Stimulated activated CD8-positive, alpha-beta memory T cell treated with anti-CD3 and anti-CD28 coated beads, Interleukin-15, amount 100 ng/mL, for 4 hours (primary cell): ENCODE results near the gene SFRP4.
"Not testable (repeated sequence)": the region's sequence is repeated elsewhere in the genome, so short reads cannot be mapped to it uniquely, and the experiment has no call there.

ENCODE experiments used
- DNase-seq, 2 donors: peaks; one replicate each; pipeline ENCODE4 v3.0.0-alpha.2; 2020; ENCODE audit warnings: low read depth in 2 of 2

Gene SFRP4

DNA sequence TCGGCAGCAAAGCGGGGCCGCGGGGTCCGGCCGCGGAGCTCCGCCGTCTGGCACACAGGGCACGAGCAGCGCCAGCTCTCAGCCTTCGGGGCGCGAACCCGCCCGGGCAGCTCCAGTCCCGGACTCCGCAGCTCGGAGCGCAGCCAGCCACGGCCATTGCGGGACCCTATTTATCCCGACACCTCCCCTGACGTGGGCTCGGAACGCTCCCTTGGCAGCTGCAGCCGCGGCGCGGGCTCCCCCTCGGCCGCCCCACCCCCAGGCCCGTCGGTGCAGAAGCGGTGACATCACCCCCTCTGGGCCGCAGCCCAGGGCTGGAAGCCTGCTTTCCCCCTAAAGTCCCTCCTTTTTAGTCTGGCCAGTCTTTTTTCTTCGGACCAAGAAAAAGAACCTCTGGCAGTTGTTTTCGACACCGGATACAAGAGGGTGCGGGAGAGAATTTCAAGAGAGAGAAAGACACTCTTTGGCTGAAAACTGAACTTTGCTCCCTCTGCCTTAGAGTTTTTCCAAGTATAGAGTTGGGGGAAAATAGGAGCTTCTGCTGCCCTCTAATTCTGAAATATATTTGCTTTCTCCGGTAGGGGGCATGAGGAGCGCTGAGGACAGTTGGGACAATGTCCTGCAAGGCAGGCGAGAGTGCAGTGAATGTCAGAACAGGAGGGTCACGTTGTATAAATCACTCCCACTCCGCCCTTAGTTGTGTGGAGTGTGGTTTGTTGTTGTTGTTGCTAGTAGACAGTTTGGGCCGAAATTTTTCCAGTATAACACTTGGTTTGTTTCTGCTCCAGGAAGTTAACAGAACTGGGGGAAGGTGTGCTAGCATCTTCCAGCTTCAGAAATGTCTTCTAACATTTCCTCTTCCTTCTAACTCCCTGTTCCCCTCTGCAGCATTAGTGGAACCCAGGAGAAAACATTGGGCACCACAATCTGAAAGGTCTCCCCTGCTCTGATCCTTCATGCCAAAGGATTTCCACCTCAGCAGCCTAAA is at the start of gene SFRP4:
Gene SFRP4 (minus strand): TSS at position 145 of the 988 bp plus-strand sequence. CDS start 280 bp downstream, outside the sequence.
- DNase-seq: no peak

DNA sequence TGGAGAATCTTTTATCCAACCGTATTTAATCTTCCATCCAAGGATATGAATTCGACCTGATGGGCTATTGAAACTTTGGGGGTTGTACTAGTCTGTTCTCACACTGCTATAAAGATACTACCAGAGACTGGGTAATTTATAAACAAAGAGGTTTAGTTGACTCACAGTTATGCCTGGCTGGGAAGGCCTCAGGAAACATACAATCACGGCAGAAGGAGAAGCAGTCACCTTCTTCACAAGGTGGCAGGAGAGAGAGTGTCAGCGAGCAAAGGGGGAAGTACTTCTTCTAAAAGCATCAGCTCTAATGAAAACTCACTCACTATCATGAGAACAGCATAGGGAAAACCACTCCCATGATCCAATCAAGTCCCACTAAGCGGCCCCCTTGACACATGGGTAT is 47.6 kb upstream of the SFRP4 start:
- no peak for DNase-seq

DNA sequence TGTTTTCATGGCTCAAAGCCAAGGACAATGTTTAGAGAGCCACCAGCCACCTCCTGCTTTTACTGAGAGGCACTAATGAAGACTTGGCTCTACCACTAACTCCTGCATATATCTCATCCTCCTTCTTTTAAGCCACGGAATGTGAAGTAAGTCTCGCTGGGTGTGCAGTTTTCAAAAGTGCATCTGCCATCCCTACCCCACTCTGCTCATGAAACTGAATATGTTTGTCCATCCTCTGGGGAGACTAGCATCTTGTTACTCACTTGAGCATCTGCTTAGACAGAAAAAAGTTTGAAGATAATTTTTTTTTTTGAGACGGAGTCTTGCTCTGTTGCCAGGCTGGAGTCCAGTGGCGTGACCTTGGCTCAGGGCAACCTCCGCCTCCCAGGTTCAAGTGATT is 44.6 kb upstream of the SFRP4 start:
- DNase-seq: no peak

DNA sequence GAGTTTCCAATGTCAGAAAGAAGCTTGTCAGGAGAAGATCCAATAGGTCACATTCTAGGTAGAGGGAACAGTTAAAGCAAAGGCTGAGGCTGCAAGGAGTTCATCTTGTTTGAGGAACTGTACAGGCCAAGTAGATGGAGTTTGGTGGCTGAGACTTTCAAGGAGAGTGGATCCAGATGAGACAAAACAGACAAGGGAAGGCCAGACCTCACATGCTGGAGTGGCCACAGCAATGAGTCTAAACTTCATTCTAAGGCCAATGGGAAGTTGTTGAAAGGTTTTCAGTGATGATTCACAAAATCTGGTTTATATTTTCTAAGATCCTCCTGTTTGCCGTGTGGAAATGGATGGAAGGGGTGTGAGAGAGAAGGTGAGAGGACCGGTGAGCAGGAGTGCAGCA is 43.9 kb upstream of the SFRP4 start:
- no peak for DNase-seq

DNA sequence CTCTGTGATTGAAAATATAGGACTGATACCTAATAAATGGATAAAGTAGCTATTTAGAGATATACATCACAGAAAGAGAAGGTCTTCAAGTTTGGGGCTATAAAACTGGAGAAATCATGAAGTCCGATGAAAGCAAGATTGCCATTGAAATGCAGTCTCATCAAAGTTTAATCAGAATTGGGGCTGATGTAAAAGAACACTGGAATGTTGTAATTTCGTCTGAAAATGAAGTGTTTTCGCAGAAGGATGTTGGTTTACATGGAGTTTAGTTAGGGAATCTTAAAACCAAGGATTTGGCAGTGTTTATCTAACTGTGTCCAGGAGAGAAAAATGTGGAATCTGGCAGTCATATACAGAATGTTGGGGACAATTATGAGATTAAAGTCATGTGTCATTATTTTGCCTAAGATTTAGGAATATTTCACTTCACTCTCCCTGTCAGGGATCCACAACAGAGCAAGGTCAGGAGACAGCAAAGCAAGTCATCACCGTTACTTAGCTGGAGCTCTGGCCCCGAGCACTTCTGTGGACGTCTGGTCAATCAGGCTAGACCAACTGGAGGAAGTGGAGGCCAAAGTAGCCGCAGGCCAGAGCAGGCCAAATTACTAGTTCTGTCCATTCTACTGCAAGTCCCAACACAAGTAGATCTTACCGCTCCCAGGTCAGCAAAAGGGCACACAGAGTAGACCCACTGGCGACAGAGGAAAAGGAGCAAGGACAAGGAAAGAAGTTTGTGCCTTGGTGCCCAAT is 40.8 kb upstream of the SFRP4 start:
- no peak for DNase-seq

DNA sequence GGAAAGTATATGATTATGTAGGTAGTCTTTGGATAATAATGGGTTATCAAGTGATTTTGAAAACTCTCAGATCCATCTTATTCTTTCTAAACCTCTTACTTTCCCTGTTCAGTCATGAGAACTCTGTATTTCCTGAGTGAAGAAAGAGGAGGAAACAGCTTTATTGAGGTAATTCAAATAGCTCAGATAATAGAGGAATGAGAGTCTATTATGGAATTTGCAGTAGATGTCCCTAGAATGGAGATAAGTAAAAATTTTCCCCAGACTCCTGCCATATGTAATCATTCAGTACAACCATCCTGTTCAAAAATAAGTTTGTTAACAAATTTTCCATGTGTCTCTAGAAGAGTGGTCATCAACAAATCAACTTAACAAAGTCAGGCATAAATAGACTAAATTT is 40.2 kb upstream of the SFRP4 start:
- DNase-seq: no peak

DNA sequence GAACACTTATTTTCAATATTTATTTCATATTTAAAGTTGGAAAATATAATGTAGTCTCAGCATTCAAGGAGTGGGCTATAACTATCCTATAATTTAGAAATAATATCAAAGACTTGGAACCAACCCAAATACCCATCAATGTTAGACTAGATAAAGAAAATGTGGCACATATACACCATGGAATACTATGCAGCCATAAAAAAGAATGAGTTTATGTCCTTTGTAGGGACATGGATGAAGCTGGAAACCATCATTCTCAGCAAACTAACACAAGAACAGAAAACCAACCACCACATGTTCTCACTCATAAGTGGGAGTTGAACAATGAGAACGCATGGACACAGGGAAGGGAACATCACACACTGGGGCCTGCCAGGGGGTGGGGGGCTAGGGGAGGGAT is 37.6 kb upstream of the SFRP4 start:
- not testable (repeated sequence) for DNase-seq

DNA sequence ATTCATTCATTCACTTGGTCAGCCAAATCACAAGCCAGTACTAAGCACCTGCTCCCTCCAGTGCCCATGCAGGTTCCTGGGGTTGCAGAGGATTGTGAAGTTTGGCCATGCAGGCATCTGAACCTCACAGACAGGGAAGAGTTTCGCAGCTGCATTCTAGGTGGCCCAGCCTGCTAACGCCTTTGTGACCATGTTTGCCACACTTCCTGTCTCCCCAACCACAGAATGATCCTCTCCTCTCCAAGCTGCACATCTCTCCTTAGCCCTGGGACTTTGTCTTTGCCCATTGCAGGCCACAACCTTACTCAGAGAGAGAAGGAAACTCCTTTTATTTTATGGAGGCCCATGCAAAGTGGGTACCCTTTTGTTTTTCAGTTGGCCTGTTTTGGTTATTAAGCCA is 35.6 kb upstream of the SFRP4 start:
- no peak for DNase-seq

DNA sequence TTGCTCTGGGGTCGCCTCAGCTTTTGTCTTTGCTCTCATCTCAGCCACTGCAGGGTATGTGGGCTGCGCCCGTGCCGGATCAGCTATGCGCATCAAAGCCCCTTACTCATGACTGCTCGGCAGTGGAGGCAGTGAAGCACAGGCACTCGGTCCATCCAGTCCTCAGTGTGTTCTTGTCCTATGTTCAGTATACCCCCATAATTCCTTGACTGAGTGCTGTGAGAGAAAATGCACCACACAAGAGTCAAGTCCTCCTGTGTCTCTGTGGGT is 31.3 kb upstream of the SFRP4 start:
- DNase-seq: no peak

DNA sequence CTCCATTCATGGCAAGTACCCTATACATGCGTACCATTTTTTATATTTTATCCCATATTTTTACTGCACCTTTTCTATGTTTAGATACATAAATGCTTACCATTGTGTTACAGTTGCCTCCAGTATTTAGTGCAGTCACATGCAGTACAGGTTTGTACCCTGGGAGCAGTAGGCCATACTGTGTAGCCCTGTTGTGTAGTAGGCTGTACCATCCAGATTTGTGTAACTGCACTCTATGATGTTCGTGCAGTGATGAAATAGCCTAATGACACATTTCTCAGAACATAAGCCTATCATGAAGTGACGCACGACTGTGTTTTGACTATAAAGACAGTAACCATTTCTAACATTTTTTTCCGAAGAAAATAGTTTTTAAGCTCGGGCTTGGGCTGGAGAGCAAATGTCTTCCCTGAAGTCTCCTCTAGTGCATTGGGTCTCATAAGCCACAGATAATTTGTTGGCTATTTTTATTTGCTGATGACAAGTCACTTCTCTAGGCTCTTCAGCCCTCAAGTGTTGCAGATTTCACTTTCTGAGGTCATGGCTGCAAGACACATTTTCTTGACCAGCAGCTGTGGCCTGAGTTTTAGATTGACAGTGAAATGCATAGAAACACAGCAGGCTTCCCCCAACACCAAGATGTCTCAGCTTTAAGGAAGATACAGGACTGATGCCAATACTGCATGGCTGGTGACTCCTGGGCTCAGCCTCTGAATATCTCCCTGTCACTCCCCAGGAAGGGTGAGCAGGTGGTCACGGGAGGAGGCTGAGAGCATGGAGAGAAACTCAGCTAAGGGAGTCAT is 30.7 kb upstream of the SFRP4 start:
- no peak for DNase-seq

DNA sequence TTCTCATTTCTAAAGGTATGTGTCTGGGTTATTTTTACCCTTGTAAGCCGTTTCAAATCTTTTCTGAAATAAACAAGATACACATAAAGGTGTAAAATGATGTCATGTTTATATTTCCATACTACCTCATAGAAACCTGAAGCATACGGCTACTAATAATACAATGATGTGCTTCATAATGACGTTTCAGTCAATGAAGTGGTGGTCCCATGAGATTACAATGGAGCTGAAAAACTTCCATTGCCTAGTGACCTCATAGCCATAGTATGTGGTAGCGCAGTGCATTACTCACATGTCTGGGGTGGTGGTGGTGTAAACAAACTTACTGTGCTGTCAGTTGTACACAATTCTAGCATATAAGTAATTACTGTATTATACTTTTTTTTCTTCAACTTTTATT is 28.7 kb upstream of the SFRP4 start:
- no peak for DNase-seq

DNA sequence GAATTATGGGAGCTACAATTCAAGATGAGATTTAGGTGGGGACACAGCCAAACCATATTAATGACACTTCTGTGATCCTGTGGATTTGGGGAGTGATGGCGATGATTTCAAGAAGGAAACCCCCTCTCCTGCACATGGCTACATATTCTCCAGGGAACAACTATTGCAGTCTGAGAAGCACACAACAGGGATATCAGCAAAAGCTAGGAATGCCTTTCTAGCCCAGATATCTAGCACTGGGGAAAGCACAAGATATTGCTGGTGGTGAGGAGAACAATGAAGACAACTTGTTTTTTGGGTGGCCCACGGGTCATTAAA is 28.1 kb upstream of the SFRP4 start:
- DNase-seq: no peak

DNA sequence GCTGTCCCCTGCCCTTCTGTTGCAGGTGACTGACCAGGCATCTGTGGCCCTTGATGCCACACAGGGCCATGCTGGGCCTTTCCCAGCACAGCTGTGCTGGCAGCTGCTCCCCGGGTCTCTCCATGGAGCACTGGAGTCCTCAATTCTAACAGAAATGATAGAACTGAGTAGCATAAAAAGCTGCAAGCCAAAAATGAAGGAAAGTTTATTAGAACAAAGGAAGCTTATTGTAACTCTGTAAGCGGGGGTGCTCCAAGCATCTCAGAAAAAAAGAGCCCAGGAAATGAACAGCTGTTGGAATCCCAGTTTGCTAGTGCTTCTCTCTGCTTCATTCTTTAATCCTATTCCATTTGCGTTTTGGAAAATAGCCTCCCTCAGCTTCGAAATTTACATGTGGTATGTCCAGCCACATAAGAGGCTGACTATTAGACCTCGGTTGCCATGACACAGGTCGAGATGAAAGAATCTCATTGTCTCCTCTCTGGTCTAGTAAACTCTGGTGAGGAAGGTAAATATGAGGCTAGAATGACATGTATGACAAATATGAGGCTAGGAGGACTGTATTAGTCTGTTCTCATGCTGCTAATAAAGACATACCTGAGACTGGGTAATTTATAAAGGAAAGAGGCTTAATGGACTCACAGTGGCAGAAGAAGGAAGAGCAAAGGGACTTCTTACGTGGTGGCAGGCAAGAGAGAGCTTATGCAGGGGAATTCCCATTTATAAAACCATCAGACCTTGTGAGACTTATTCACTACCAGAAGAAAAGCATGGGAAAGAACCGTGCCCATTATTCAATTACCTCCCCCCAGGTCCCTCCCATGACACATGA is 27.5 kb upstream of the SFRP4 start:
- no peak for DNase-seq

DNA sequence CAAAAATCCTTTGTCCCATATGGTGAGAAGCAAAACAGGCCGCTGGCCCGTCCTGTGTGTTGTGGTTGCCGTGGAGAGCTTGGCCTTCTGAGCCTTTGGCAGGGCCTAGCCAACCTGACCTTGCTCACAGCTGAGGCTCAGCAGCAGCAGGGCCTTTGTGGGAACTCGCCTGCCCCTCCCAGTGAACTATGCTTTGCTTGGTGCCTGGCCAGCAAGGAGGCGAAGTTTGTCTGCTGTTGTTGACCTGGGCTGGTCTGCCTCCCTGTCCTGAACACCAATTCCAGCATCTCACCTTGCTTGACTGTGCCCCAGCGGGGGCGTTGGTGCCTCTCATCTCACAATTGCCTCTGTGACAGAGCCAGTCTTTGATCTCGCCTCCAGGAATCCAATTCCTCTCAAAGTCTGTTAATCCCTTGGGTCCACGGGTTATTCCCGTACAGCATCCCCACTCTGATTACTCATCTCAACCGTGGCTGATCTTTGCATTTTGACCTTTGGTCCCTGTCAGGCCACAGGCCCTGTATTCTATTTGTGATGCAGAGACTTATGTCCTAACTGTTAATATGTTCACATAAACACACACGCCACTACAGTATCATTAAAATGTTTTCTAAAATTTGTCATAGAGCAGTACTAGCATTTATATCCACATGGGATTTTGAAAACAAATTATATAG is 26.5 kb upstream of the SFRP4 start:
- no peak for DNase-seq

DNA sequence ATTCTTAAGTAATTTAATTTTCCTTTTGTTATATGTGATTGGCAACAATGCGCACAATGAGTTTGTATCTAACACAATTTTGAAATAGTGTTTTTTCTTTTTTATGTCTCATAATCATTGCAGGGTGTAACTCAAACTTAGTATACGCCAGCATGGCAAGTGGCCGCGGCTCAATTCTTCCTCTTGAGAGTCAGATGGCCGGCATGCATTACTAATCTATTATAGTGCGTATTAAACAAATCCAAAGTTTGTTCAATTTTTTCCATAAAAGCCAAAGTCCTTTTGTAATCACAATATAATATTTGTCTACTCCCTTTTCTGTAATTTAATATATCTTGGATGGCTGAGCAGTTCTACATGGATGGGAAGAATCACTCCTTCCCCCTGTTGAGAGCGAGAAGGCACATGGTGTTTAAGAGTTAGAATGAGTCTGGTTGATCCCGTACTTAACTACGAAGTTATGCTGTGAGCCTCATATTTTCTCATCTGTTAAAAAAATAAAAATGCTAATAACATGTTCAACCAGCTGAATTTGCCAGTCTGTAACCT is 16.5 kb upstream of the SFRP4 start:
- DNase-seq: no peak

DNA sequence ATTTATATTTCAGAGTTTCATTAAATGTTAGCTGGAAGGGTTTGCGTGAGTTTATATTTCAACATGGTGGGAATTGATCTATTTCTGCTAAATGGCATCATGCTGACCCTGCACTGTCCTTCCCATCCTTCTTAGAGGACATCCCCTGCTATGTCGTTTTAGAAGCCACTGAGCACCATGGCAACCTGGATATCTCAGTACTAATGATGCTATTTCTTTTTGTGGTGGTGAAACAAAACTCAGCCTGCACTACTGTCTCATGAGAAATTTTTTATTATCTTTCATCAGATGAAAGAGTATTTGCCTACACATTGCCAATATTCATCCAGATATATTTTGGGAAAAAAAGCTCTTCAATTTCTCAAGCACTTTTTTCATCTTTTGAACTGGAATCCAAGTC is 15.9 kb upstream of the SFRP4 start:
- DNase-seq: no peak

DNA sequence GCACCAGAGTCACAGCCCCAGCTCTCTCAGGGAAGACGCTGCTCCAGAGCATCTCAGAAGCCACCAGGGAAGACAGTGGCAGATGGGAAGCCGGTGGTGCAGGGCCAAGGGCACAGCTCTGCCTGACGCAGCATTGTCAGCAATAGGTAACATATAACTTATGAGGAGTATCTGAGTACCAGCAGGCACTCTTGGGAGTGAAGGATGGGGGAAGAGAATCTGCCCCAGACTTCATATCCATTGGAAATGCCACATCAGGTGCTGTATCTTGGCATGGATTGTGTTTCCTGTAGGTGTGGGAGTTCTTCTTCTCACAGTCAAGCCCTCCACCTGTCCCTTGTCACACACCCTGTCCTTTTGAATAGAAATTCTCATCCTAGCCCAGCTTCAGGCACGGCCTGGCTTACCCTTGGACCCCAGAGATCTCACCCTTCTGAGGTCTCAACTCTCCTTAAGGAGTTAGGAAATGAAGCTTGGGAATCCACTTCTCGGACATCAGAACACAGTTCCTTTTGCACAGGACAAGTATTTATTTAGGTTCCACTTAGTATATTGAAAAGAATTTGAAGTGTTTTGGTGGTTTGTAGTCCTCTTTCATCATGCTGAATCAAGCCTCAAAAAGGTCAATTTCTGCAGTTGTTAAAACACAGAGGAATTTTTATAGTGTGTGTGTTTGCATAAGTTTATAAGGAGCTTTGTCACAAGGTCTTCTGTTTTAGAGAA is 13.8 kb upstream of the SFRP4 start:
- no peak for DNase-seq

DNA sequence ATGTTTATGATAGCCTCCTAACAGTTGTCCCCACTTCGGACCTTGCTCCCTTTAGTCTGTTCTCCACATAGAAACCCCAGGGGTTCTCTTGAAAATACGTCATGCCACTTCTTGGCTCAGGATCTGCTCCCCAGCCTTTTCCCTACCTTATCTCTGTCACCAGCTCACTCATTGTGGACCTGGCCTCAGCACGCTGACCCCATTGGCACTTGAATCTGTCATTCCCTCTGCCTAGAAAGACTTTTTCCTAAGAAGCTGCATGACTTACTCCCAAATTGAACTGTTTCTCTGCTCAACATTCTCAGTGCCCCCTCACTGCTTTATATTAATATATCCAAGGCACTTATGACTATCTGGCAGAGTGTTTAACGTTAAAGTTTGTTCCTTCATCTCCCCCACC is 12.3 kb upstream of the SFRP4 start:
- DNase-seq: no peak

DNA sequence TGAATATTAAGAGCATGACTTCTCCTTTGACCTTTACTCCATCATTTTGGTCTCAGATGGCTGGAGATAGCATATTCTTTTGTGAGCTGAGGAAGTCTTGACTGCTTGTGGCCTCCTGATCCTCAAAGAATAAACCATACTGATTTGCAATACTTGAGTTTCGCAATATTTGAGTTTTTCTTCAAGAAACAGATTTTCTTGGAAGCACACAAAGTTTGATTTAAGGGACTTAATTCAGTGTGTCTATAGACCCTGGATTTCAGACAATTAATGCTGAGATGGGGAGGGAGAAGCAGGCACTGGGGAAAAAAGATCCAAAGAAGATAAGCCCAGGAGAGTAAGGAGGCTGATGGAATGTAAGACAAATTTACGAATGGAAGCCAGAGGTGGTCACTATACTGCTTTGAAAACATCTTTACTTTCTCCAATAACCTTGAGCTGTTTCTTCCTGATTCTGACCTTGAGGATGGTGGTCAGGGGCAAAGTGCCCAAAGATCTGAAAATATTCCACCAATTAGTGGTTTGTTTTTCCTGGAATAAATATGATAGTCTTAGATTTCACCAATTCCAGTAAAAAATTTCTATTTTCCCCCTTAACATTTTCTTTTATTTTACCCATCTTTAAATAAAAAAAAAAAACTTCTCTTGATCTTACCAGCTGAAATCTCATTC is 11.3 kb upstream of the SFRP4 start:
- DNase-seq: no peak

DNA sequence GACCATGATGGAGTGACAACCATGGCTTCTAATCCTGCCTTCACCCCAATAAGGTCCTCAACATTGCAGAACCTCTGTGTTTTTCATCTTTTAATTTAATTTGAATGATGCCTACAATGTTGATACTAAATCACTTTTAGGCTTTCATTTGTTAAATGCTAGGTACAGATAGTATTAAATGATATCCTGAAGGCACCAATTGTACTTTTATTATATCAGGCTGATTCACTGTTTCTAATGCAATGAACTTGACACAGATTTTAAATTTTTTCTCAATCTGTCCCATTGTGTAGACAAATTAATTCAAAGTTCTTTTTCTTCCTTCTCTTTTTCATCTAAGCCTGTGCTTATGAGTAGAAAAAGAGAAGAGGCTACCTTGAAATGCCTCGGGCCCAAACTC is 9.0 kb upstream of the SFRP4 start:
- DNase-seq: no peak
